Measurements from ENCODE around the gene ENTPD5. TPM values are rescaled to one million over a fixed set of nuclear protein-coding genes. Genes with fewer than 3 reads are reported as not detected.

The ENTPD5 gene
- total RNA-seq, 1 experiment from 2014 or later = 10.6 TPM

GRCh38 chr14:73913256-73913655 lies 105.8 kb downstream of the ENTPD5 start:
- TF ChIP-seq OVOL2 (CRISPR knock-in tag; IDR thresholded peaks at IDR 0.05; ENCODE audit: borderline replicate concordance) (no peak), FOXK1 (CRISPR knock-in tag; IDR thresholded peaks at IDR 0.05) (no peak), ATF2 (CRISPR knock-in tag; IDR thresholded peaks at IDR 0.05; ENCODE audit: borderline replicate concordance, low read depth) (no peak), ZBTB21 (CRISPR knock-in tag; IDR thresholded peaks at IDR 0.05; ENCODE audit: borderline replicate concordance) (no peak)
- TF ChIP-seq, protein P1, sequence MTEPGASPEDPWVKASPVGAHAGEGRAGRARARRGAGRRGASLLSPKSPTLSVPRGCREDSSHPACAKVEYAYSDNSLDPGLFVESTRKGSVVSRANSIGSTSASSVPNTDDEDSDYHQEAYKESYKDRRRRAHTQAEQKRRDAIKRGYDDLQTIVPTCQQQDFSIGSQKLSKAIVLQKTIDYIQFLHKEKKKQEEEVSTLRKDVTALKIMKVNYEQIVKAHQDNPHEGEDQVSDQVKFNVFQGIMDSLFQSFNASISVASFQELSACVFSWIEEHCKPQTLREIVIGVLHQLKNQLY (CRISPR knock-in tag; IDR thresholded peaks at IDR 0.05) = no peak
- TF ChIP-seq, protein P2, sequence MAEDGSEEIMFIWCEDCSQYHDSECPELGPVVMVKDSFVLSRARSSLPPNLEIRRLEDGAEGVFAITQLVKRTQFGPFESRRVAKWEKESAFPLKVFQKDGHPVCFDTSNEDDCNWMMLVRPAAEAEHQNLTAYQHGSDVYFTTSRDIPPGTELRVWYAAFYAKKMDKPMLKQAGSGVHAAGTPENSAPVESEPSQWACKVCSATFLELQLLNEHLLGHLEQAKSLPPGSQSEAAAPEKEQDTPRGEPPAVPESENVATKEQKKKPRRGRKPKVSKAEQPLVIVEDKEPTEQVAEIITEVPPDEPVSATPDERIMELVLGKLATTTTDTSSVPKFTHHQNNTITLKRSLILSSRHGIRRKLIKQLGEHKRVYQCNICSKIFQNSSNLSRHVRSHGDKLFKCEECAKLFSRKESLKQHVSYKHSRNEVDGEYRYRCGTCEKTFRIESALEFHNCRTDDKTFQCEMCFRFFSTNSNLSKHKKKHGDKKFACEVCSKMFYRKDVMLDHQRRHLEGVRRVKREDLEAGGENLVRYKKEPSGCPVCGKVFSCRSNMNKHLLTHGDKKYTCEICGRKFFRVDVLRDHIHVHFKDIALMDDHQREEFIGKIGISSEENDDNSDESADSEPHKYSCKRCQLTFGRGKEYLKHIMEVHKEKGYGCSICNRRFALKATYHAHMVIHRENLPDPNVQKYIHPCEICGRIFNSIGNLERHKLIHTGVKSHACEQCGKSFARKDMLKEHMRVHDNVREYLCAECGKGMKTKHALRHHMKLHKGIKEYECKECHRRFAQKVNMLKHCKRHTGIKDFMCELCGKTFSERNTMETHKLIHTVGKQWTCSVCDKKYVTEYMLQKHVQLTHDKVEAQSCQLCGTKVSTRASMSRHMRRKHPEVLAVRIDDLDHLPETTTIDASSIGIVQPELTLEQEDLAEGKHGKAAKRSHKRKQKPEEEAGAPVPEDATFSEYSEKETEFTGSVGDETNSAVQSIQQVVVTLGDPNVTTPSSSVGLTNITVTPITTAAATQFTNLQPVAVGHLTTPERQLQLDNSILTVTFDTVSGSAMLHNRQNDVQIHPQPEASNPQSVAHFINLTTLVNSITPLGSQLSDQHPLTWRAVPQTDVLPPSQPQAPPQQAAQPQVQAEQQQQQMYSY (CRISPR knock-in tag; IDR thresholded peaks at IDR 0.05) = no peak
- TF ChIP-seq, protein P3, sequence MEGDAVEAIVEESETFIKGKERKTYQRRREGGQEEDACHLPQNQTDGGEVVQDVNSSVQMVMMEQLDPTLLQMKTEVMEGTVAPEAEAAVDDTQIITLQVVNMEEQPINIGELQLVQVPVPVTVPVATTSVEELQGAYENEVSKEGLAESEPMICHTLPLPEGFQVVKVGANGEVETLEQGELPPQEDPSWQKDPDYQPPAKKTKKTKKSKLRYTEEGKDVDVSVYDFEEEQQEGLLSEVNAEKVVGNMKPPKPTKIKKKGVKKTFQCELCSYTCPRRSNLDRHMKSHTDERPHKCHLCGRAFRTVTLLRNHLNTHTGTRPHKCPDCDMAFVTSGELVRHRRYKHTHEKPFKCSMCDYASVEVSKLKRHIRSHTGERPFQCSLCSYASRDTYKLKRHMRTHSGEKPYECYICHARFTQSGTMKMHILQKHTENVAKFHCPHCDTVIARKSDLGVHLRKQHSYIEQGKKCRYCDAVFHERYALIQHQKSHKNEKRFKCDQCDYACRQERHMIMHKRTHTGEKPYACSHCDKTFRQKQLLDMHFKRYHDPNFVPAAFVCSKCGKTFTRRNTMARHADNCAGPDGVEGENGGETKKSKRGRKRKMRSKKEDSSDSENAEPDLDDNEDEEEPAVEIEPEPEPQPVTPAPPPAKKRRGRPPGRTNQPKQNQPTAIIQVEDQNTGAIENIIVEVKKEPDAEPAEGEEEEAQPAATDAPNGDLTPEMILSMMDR (IDR thresholded peaks at IDR 0.05) = no peak
- TF ChIP-seq, protein P4, sequence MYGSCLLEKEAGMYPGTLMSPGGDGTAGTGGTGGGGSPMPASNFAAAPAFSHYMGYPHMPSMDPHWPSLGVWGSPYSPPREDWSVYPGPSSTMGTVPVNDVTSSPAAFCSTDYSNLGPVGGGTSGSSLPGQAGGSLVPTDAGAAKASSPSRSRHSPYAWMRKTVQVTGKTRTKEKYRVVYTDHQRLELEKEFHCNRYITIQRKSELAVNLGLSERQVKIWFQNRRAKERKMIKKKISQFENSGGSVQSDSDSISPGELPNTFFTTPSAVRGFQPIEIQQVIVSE (CRISPR knock-in tag; IDR thresholded peaks at IDR 0.05; ENCODE audit: borderline replicate concordance) = no peak
- Mint-ChIP-seq H3K36me3 (peaks cover 55% of the 10 kb centered on the region), H3K27ac (no peak overlapping the region), H3K27me3 (ENCODE audit: low read depth) (no peaks in the 10 kb centered on the region), H3K4me3 (no peak overlapping the region), H3K4me1 (no peaks in the 10 kb centered on the region), H3K9me3 (peaks cover 14% of the 10 kb centered on the region)
- no peak for ATAC-seq
- ChIA-PET CTCF (no interaction called here), POLR2A (no interaction called here)
- DNase-seq (ENCODE audit: low spot score) = no peak

- H3K36me3 Mint-ChIP-seq = peaks cover 72% of the 10 kb centered on the region
- H3K27ac Mint-ChIP-seq = no peak overlapping the region
- ATAC-seq (no peak), DNase-seq (ENCODE audit: low spot score) (no peak)
- peaks cover 14% of the 10 kb centered on the region for H3K9me3 Mint-ChIP-seq
- no peaks in the 10 kb centered on the region for H3K27me3 Mint-ChIP-seq (ENCODE audit: low read depth)
- H3K4me1 Mint-ChIP-seq = no peaks in the 10 kb centered on the region
- CTCF ChIA-PET = no interaction called here
- POLR2A ChIA-PET = no interaction called here
- TF ChIP-seq, protein P5, sequence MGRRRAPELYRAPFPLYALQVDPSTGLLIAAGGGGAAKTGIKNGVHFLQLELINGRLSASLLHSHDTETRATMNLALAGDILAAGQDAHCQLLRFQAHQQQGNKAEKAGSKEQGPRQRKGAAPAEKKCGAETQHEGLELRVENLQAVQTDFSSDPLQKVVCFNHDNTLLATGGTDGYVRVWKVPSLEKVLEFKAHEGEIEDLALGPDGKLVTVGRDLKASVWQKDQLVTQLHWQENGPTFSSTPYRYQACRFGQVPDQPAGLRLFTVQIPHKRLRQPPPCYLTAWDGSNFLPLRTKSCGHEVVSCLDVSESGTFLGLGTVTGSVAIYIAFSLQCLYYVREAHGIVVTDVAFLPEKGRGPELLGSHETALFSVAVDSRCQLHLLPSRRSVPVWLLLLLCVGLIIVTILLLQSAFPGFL (CRISPR knock-in tag; IDR thresholded peaks at IDR 0.05; ENCODE audit: borderline replicate concordance) = no peak
- TF ChIP-seq ZNF138 (CRISPR knock-in tag; conservative IDR thresholded peaks at IDR 0.05) (no peak), TEAD1 (CRISPR knock-in tag; IDR thresholded peaks at IDR 0.05) (no peak), MYBL2 (CRISPR knock-in tag; IDR thresholded peaks at IDR 0.05) (no peak), TEAD4 (CRISPR knock-in tag; IDR thresholded peaks at IDR 0.05) (no peak), ZNF121 (CRISPR knock-in tag; IDR thresholded peaks at IDR 0.05) (no peak), FOXP1 (CRISPR knock-in tag; IDR thresholded peaks at IDR 0.05; ENCODE audit: borderline replicate concordance) (no peak)
- TF ChIP-seq, protein P4 (CRISPR knock-in tag; IDR thresholded peaks at IDR 0.05; ENCODE audit: borderline replicate concordance) = no peak
- TF ChIP-seq, protein P6, sequence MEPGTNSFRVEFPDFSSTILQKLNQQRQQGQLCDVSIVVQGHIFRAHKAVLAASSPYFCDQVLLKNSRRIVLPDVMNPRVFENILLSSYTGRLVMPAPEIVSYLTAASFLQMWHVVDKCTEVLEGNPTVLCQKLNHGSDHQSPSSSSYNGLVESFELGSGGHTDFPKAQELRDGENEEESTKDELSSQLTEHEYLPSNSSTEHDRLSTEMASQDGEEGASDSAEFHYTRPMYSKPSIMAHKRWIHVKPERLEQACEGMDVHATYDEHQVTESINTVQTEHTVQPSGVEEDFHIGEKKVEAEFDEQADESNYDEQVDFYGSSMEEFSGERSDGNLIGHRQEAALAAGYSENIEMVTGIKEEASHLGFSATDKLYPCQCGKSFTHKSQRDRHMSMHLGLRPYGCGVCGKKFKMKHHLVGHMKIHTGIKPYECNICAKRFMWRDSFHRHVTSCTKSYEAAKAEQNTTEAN (CRISPR knock-in tag; IDR thresholded peaks at IDR 0.05) = no peak
- no peak overlapping the region for H3K4me3 Mint-ChIP-seq
Observed at GRCh38 chr14:73909681-73910080, 109.4 kb downstream of the ENTPD5 start.

All from WTC11 (cell line).